PFSK-1 (cell line): ENCODE results near the gene ARL15.

ENCODE experiments used
- FOXP2 ChIP-seq: optimal IDR thresholded peaks from 2 replicates; pipeline ENCODE3; 2011; ENCODE audit warnings: borderline replicate concordance, control low read depth, inconsistent platforms; ENCODE audit not compliant: insufficient read depth; ENCODE audit errors: extremely low read length, extremely low read depth
- POLR2AphosphoS5 ChIP-seq: IDR thresholded peaks from 2 replicates; pipeline ENCODE4 v1.6.1; 2012; ENCODE audit warnings: low read depth, mild to moderate bottlenecking, control low read depth, low read length, moderate library complexity
- SIN3A ChIP-seq: IDR thresholded peaks from 2 replicates; pipeline ENCODE4 v1.6.1; 2012; ENCODE audit warnings: mild to moderate bottlenecking, low read length, moderate library complexity, borderline replicate concordance; ENCODE audit not compliant: insufficient read depth
- TAF1 ChIP-seq: IDR thresholded peaks from 2 replicates; pipeline ENCODE4 v1.6.1; 2012; ENCODE audit warnings: low read length, control low read depth, borderline replicate concordance; ENCODE audit not compliant: insufficient read depth
- TF ChIP-seq, protein P1 (sequence below), 2 experiments: IDR thresholded peaks; 2 replicates each; pipeline versions ENCODE4 v1.6.1 to v1.8.0; 2011 to 2012; ENCODE audit warnings: low read depth in 2 of 2, low read length in 2 of 2, control low read depth in 1 of 2, inconsistent platforms in 1 of 2, mild to moderate bottlenecking in 1 of 2, moderate library complexity in 1 of 2; ENCODE audit not compliant: insufficient read depth in 1 of 2

Gene ARL15

DNA sequence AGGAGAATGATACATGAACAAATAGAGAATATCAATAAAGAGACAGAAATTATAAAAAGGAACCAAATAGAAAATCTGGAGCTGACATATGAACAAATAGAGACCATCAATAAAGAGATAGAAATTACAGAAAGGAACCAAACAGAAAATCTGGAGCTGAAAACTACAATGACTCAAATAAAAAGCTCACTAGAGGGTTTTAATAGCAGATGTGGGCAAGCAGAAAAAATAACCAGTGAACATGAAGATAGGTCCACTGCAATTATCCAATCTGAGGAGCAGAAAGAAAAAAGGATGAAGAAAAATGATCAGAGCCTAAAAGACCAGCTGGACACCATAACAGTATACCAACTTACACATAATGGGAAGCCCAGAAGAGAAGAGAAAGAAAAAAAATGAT, 353.7 kb downstream of the ARL15 start:
- TF ChIP-seq POLR2AphosphoS5 = no peak
- TF ChIP-seq FOXP2 = no peak
- TF ChIP-seq TAF1 = no peak
- TF ChIP-seq, protein P1, sequence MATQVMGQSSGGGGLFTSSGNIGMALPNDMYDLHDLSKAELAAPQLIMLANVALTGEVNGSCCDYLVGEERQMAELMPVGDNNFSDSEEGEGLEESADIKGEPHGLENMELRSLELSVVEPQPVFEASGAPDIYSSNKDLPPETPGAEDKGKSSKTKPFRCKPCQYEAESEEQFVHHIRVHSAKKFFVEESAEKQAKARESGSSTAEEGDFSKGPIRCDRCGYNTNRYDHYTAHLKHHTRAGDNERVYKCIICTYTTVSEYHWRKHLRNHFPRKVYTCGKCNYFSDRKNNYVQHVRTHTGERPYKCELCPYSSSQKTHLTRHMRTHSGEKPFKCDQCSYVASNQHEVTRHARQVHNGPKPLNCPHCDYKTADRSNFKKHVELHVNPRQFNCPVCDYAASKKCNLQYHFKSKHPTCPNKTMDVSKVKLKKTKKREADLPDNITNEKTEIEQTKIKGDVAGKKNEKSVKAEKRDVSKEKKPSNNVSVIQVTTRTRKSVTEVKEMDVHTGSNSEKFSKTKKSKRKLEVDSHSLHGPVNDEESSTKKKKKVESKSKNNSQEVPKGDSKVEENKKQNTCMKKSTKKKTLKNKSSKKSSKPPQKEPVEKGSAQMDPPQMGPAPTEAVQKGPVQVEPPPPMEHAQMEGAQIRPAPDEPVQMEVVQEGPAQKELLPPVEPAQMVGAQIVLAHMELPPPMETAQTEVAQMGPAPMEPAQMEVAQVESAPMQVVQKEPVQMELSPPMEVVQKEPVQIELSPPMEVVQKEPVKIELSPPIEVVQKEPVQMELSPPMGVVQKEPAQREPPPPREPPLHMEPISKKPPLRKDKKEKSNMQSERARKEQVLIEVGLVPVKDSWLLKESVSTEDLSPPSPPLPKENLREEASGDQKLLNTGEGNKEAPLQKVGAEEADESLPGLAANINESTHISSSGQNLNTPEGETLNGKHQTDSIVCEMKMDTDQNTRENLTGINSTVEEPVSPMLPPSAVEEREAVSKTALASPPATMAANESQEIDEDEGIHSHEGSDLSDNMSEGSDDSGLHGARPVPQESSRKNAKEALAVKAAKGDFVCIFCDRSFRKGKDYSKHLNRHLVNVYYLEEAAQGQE (IDR thresholded peaks at IDR 0.05; ENCODE audit: insufficient read depth in 1 of 2, low read depth in 2 of 2, low read length in 2 of 2) = no peak
- no peak for TF ChIP-seq SIN3A

DNA sequence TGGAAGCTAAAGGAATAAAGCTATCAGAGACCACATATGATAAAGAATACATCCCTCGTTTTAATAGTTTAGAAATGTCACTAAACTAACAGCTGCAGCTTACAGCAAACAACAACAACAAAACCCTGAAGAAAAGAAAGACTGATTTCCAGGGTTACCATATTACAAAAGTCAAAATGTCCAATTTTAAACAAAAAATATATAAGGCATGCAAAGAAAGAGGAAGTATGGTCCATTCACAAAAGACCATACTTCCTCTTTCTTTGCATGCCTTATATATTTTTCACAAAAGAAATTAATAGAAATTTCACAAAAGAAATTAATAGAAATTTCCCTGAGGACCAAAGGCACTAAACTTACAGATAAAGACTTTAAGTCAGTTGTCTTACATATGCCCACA, 354.2 kb downstream of the ARL15 start:
- TF ChIP-seq SIN3A (no peak), FOXP2 (no peak), POLR2AphosphoS5 (no peak), TAF1 (no peak)
- TF ChIP-seq, protein P1 (IDR thresholded peaks at IDR 0.05; ENCODE audit: insufficient read depth in 1 of 2, low read depth in 2 of 2, low read length in 2 of 2) = no peak

DNA sequence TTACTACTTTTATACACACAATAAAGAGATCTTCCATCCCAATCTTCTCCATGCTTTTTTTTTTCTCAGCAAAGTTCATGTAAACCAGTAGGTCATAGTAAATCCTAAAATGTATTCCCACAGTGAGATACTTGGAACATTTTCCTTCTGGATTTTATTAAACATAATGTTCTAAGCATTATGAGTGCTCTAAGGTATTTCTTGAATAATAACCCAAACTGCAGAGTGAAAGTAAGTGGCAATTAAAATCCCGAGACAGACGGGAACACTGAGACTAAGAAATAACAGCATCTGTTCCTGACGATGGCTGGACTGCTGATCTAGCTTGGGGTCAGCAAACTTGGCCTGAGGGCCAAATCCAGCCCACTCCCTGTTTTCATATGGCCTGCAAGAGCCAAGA, 359.8 kb downstream of the ARL15 start:
- TF ChIP-seq SIN3A = no peak
- TF ChIP-seq, protein P1 (IDR thresholded peaks at IDR 0.05; ENCODE audit: insufficient read depth in 1 of 2, low read depth in 2 of 2, low read length in 2 of 2) = no peak
- TF ChIP-seq POLR2AphosphoS5 = no peak
- TF ChIP-seq FOXP2 = no peak
- TF ChIP-seq TAF1 = no peak

DNA sequence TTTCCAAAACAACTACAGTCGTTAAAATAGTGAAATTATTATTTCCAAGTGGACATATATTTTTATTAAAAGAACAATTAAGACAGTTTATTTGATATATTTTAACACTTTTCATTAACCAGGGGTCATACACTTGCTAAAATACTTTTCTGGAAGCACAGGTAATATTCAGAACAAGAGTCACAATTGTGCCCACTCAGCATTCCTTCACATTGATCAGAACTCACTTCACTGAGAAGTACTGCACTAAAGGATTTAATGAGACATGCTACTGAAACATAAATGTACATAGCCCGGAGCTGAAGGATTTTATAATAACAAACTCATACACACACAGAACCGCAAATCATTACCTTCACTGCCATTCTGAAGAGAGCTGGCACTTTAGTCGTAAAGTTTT, 361.8 kb downstream of the ARL15 start:
- TF ChIP-seq FOXP2 (no peak), TAF1 (no peak), SIN3A (no peak), POLR2AphosphoS5 (no peak)
- TF ChIP-seq, protein P1 (IDR thresholded peaks at IDR 0.05; ENCODE audit: insufficient read depth in 1 of 2, low read depth in 2 of 2, low read length in 2 of 2) = no peak

DNA sequence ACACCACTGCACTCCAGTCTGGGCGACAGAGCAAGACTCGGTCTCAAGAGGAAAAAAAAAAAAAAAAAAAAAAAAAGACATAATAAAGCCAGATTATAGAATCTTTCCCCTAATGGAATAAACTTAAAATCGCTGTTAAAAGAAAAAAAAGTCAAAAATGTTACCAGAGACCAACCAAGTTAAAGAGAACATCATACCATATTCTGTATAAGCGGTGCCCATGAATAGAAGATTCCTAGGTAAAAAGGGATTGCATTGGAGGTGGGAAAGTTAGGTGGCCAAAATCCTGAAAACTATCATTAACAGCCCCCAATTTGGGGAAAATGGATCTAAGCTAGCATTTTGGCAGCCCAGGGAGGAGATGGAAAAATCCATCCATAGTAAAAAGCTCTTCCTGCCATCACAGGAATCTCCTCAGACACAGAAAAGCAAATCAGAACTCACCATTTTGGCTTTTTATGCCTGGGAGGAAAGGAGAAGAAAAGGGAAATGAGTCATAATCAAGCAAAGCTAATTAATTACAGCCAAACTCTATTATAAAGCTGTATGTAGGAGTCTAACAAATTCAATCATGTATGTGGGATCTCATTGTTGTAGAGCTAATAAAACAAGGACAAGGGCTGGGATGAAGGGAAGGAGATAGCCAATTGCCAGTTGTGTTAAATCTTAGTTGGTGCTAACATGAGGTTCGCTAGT, 363.8 kb downstream of the ARL15 start:
- no peak for TF ChIP-seq FOXP2
- no peak for TF ChIP-seq TAF1
